Epithelial cell of esophagus (primary cell): ENCODE data around the gene TGIF2.
"Not testable (repeated sequence)": the region's sequence is repeated elsewhere in the genome, so short reads cannot be mapped to it uniquely, and the experiment has no call there.

Experiments used
- DNase-seq: peaks from one replicate; pipeline ENCODE4 v3.0.0; 2010; ENCODE audit warnings: low read depth
- H3K4me3 ChIP-seq: 2 replicates; pipeline ENCODE4 v1.5.1; 2011; ENCODE audit warnings: mild to moderate bottlenecking, low read length, control low read depth
- CTCF ChIP-seq: IDR thresholded peaks from 2 replicates; pipeline ENCODE4 v1.5.1; 2011; ENCODE audit warnings: low read depth, mild to moderate bottlenecking, low read length, control low read depth, inconsistent platforms; ENCODE audit not compliant: insufficient read depth; ENCODE audit errors: missing control alignments

TGIF2 gene

GRCh38 chr20:36563374-36563773 is 10.0 kb upstream of the TGIF2 start:
- no peak for DNase-seq
- H3K4me3 ChIP-seq: no peak overlapping the region
- TF ChIP-seq CTCF: no peak

- H3K4me3 ChIP-seq, DNase-seq: not testable (repeated sequence)
These were observed 9.2 kb upstream of the TGIF2 start for GRCh38 chr20:36564078-36564725.

- not testable (repeated sequence) for DNase-seq
These were observed 8.7 kb upstream of the TGIF2 start for GRCh38 chr20:36564726-36565121.

GRCh38 chr20:36565520-36565919 is 7.9 kb upstream of the TGIF2 start:
- no peak for TF ChIP-seq CTCF
- no peak for DNase-seq

More at GRCh38 chr20:36564726-36565121, 8.7 kb upstream of the TGIF2 start:
- H3K4me3 ChIP-seq: not testable (repeated sequence)

GRCh38 chr20:36569847-36570429 is 3.5 kb upstream of the TGIF2 start:
- no peak for TF ChIP-seq CTCF
- no peak for DNase-seq

More at GRCh38 chr20:36565520-36565919, 7.9 kb upstream of the TGIF2 start:
- no peak overlapping the region for H3K4me3 ChIP-seq

GRCh38 chr20:36571564-36572504 is 1.6 kb upstream of the TGIF2 start:
- no peak overlapping the region for H3K4me3 ChIP-seq
- DNase-seq: no peak
- no peak for TF ChIP-seq CTCF

More at GRCh38 chr20:36569847-36570429, 3.5 kb upstream of the TGIF2 start:
- H3K4me3 ChIP-seq: no peak overlapping the region

- TF ChIP-seq CTCF: no peak
- peak overlapping the region; percentile 15 for H3K4me3 ChIP-seq
- DNase-seq: peak; percentile 46
These were observed 695 bp upstream of the TGIF2 start for GRCh38 chr20:36572701-36573102.
